ENCODE data around the gene P2RY4. TPM values are rescaled to one million over a fixed set of nuclear protein-coding genes. Genes with fewer than 3 reads are reported as not detected.

The P2RY4 gene
- total and polyA plus RNA-seq, 10 of the 15 experiments (the other 5 are each of a cell fraction or from before 2014, with no cell fraction given) = 0.07 to 0.44 (median 0.13) TPM; not detected in 7

DNA sequence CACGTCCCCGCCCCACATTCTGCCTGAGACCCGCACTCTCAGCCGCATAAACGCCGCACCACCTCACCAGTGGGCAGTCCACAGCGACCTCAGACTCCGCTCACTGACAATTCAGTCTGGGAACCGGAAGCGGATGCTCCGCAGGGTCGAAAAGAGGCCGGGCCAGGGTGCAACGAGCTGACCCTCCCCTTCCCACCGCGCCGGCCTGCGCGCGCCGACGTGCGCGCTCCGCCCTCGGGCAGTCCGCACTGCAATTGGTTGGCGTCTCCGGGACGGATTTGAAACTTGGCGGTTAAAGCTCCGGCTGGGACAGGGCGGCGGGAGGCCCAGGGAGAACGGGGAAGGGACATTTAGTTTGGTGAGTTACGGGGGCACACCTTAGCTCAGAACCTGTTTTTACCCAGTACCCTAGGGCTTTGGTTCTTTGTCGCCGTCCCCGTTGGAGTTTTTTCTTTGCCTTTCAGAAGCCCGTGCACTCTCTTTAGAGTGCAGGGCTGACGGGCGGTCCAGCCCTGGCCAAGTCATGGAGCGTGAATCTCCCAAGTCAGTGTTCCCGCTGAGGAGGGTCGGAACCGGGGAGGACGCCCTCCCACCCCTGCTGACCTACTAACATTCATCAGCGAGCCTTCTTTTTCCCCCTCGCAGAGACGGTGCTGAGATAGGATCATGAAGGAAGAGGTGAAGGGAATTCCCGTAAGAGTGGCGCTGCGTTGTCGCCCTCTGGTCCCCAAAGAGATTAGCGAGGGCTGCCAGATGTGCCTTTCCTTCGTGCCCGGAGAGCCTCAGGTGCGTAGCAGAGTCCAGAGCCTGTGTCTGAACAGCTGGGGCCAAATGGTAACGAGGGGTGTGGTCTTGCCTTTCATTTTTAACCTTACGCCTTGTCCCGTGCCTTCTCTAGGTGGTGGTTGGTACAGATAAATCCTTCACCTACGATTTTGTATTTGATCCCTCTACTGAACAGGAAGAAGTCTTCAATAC, 30.1 kb upstream of the P2RY4 start, which contains the start of the genes KIF4A and PDZD11 (continued):
- TF ChIP-seq, protein P1, sequence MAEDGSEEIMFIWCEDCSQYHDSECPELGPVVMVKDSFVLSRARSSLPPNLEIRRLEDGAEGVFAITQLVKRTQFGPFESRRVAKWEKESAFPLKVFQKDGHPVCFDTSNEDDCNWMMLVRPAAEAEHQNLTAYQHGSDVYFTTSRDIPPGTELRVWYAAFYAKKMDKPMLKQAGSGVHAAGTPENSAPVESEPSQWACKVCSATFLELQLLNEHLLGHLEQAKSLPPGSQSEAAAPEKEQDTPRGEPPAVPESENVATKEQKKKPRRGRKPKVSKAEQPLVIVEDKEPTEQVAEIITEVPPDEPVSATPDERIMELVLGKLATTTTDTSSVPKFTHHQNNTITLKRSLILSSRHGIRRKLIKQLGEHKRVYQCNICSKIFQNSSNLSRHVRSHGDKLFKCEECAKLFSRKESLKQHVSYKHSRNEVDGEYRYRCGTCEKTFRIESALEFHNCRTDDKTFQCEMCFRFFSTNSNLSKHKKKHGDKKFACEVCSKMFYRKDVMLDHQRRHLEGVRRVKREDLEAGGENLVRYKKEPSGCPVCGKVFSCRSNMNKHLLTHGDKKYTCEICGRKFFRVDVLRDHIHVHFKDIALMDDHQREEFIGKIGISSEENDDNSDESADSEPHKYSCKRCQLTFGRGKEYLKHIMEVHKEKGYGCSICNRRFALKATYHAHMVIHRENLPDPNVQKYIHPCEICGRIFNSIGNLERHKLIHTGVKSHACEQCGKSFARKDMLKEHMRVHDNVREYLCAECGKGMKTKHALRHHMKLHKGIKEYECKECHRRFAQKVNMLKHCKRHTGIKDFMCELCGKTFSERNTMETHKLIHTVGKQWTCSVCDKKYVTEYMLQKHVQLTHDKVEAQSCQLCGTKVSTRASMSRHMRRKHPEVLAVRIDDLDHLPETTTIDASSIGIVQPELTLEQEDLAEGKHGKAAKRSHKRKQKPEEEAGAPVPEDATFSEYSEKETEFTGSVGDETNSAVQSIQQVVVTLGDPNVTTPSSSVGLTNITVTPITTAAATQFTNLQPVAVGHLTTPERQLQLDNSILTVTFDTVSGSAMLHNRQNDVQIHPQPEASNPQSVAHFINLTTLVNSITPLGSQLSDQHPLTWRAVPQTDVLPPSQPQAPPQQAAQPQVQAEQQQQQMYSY (CRISPR knock-in tag; IDR thresholded peaks at IDR 0.05) = no peak
- TF ChIP-seq CREM (IDR thresholded peaks at IDR 0.05; ENCODE audit: low read depth) (0 out of 2 replicates have a peak, but pooled peaks have one; percentile 24), FOXK2 (IDR thresholded peaks at IDR 0.05) (no peak), CHD1 (IDR thresholded peaks at IDR 0.05; ENCODE audit: low read depth, low read length) (no peak), TCF12 (IDR thresholded peaks at IDR 0.05; ENCODE audit: low read depth, low read length) (0 out of 2 replicates have a peak, but pooled peaks have one; percentile 7), KAT2A (conservative IDR thresholded peaks at IDR 0.05; ENCODE audit: control insufficient read depth, low read depth, low read length) (no peak), MXI1 (IDR thresholded peaks at IDR 0.05; ENCODE audit: low read depth, low read length) (peak; percentile 62), CREB1 (IDR thresholded peaks at IDR 0.05; ENCODE audit: low read depth) (peak; percentile 54; the same call in 1 of the 2 replicates), MLLT1 (IDR thresholded peaks at IDR 0.05) (no peak)
- TF ChIP-seq, protein P2, sequence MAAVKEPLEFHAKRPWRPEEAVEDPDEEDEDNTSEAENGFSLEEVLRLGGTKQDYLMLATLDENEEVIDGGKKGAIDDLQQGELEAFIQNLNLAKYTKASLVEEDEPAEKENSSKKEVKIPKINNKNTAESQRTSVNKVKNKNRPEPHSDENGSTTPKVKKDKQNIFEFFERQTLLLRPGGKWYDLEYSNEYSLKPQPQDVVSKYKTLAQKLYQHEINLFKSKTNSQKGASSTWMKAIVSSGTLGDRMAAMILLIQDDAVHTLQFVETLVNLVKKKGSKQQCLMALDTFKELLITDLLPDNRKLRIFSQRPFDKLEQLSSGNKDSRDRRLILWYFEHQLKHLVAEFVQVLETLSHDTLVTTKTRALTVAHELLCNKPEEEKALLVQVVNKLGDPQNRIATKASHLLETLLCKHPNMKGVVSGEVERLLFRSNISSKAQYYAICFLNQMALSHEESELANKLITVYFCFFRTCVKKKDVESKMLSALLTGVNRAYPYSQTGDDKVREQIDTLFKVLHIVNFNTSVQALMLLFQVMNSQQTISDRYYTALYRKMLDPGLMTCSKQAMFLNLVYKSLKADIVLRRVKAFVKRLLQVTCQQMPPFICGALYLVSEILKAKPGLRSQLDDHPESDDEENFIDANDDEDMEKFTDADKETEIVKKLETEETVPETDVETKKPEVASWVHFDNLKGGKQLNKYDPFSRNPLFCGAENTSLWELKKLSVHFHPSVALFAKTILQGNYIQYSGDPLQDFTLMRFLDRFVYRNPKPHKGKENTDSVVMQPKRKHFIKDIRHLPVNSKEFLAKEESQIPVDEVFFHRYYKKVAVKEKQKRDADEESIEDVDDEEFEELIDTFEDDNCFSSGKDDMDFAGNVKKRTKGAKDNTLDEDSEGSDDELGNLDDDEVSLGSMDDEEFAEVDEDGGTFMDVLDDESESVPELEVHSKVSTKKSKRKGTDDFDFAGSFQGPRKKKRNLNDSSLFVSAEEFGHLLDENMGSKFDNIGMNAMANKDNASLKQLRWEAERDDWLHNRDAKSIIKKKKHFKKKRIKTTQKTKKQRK (IDR thresholded peaks at IDR 0.05; ENCODE audit: low read depth, low read length) = no peak
- TF ChIP-seq, protein P3, sequence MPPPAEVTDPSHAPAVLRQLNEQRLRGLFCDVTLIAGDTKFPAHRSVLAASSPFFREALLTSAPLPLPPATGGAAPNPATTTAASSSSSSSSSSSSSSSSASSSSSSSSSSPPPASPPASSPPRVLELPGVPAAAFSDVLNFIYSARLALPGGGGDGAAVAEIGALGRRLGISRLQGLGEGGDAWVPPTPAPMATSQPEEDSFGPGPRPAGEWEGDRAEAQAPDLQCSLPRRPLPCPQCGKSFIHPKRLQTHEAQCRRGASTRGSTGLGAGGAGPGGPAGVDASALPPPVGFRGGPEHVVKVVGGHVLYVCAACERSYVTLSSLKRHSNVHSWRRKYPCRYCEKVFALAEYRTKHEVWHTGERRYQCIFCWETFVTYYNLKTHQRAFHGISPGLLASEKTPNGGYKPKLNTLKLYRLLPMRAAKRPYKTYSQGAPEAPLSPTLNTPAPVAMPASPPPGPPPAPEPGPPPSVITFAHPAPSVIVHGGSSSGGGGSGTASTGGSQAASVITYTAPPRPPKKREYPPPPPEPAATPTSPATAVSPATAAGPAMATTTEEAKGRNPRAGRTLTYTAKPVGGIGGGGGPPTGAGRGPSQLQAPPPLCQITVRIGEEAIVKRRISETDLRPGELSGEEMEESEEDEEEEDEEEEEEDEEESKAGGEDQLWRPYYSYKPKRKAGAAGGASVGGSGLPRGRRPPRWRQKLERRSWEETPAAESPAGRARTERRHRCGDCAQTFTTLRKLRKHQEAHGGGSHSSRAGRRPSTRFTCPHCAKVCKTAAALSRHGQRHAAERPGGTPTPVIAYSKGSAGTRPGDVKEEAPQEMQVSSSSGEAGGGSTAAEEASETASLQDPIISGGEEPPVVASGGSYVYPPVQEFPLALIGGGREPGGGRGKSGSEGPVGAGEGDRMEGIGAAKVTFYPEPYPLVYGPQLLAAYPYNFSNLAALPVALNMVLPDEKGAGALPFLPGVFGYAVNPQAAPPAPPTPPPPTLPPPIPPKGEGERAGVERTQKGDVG (CRISPR knock-in tag; IDR thresholded peaks at IDR 0.05) = no peak
- TF ChIP-seq, protein P4, sequence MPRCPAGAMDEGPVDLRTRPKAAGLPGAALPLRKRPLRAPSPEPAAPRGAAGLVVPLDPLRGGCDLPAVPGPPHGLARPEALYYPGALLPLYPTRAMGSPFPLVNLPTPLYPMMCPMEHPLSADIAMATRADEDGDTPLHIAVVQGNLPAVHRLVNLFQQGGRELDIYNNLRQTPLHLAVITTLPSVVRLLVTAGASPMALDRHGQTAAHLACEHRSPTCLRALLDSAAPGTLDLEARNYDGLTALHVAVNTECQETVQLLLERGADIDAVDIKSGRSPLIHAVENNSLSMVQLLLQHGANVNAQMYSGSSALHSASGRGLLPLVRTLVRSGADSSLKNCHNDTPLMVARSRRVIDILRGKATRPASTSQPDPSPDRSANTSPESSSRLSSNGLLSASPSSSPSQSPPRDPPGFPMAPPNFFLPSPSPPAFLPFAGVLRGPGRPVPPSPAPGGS (IDR thresholded peaks at IDR 0.05; ENCODE audit: borderline replicate concordance, insufficient read depth, low read depth, low read length, poor library complexity, severe bottlenecking) = no peak
